Measurements from ENCODE around the gene ACKR1.

Gene ACKR1

GRCh38 chr1:159187647-159188374 lies 16.9 kb upstream of the ACKR1 start:
- DNase-seq: no peak

GRCh38 chr1:159188375-159188788 lies 16.3 kb upstream of the ACKR1 start:
- DNase-seq: peak; percentile 73

DNA sequence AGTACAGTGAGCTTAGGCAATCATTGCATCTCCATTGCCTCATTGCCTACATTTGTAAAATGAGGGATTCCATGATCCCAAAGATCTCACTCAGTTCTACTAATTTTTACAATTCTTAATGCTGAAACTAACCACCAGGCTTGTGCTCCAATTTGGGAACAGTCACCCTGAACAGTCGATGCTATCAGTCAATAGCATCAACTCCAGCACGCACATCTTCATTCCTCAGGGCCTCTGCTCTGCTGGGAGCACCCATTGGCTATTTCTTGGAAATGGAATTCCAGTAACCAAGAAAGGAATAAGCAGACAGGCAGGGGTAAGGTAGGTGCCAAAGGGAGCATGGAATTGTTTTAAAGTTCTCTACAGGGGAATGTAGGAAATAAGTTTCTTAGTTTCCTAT lies 14.2 kb upstream of the ACKR1 start:
- no peak for DNase-seq

DNA sequence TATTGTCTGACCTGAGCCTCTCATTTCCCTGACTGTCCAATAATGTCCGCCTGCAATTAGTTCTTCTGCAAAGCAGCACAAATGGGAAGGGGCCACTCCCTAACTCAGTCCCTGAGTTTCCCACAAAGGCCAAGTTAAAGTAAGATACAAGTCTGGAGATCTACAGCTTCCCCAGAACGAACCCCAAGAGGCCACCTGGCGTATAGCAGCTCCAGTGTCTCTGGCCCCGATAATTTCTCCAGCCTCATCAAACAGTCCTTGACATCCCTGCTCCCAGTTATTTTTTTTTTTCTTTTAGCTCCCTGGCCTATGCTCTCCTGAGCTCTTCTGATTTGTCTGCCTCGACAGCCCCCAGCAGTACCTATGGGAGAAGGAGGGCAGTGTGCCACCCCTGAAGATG lies 8.1 kb upstream of the ACKR1 start:
- no peak for DNase-seq

DNA sequence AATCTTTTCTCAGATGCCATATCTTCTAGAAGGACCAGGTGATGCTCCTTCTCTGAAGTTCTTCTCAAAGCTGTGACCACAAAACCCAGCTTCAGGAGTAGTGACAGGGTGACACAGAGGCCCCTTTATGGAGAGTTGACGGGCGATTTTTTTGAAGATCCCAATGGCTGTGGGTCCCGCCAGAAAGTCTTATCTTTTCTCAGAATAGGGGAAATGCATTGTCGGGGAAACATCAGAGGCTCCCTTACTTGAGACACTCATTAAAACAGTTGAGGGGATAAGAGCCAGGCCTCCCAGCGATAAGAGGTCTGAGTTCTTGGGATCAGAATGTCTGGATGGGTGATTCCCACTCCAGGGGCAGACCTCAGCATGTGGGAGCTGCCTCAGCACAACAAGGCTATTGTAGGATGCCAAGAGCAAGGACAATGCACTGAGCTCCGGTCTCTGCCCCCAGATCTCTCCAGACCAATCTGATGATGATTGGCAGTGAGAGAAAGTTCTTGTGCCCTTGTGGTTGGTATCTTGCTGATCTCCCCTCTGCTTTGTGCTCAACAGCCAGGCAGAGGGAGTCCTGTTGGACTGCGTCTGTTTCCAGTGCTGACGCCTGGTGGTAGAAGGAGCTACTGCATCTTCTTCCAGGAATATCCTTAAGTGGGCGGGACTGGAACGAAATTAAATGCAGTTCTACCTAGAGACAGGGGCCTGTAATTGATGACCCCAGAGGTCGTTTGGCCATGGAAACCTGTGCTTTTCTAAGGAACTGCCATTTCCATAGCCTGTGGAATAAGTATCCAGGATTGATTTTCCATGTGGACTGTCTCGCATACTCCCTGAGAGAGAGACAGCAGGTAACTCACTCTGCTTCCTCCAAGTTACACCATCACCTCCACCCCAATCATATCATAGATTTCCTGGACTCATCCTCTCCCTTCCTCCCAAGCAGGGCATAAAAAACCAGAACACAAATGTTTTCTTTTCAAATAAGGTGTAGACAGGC lies 6.8 kb upstream of the ACKR1 start:
- peak; percentile 7 for DNase-seq

GRCh38 chr1:159199901-159200300 lies 4.8 kb upstream of the ACKR1 start:
- no peak for DNase-seq

DNA sequence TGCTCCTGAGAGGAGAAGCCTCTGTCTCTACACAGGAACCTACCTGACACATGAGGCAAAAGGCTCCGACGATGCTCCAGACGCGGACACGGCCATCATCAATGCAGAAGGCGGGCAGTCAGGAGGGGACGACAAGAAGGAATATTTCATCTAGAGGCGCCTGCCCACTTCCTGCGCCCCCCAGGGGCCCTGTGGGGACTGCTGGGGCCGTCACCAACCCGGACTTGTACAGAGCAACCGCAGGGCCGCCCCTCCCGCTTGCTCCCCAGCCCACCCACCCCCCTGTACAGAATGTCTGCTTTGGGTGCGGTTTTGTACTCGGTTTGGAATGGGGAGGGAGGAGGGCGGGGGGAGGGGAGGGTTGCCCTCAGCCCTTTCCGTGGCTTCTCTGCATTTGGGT lies 3.9 kb upstream of the ACKR1 start:
- no peak for DNase-seq

- DNase-seq: no peak
Measured at GRCh38 chr1:159201642-159202041, 3.0 kb upstream of the ACKR1 start.

- no peak for DNase-seq
Measured at GRCh38 chr1:159203610-159204009, 1.1 kb upstream of the ACKR1 start.

GRCh38 chr1:159205225-159205624 lies 550 bp downstream of the ACKR1 start:
- DNase-seq: no peak

- DNase-seq: no peak
Measured at GRCh38 chr1:159206110-159206509, 1.4 kb downstream of the ACKR1 start.

DNA sequence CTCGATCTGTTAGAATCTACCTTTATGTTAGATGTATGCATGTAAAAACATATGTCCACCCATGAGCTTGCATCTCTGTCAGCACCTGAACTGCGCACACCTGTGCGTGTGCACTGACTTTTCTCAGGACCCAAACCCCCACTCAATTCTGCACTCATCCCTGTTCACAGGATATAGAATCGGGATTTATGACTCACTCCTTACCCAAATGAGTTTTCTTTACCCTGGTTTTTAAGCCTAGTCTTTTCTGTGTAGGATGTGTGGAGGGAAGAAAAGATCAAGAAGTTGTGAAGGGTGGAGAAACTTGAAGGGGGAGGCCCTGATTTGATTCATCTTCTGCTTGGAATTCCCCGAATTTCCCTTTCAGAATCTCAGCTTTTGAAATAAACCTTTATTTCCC lies 2.4 kb downstream of the ACKR1 start:
- no peak for DNase-seq

DNA sequence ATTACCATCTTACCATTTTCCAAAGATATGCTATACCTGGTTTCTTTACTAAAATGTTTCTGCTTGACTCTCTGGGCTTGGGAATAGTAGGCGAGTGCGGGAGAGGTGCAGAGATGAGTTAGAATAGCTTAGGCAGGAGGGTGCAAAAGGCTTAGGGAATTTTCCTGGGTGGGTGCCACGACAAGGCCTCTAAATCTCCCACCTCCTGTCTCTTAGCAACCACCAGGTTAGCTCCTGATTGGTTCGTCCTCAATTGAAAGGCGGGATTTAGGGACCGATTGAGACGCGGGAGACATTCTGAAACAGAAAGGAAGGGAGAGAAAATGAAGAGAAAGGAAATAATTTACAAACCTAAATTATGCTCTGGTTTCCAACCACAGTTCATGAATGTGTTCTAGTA lies 3.1 kb downstream of the ACKR1 start:
- no peak for DNase-seq

DNA sequence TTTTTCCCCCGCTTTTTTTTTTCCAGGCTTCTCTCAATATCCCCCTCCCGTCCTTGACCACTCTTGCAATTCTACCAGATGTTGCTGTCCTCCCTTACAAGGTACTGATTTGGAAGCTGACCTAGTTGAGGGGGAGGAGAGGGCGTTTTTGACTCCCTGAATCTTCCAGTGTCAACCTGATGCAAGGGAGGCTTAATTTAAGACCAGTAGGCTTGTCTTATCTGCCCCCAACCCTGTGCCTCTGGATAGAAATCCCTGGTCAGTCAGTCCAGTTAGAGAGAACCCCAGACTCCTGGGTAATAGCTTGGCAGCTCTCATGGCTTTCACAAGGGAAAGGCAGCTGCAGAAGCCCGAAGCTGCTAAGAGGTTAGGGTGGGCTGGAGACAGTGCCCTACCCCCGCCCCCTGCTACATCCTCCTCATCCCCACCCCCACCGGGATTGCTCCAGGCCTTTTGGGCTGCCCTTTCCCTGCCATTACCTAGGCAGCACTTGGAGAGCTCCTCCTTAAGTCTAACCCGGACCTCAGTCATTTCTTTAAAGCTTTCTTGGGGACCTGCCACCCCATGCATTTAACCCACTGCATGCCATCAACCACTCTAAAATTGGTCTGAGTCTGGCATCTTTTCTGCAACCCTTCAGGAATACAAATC lies 3.6 kb downstream of the ACKR1 start:
- no peak for DNase-seq

GRCh38 chr1:159209061-159209460 lies 4.4 kb downstream of the ACKR1 start:
- DNase-seq: no peak

- no peak for DNase-seq
Measured at GRCh38 chr1:159211331-159212136, 6.9 kb downstream of the ACKR1 start.

- DNase-seq: no peak
Measured at GRCh38 chr1:159212596-159212995, 7.9 kb downstream of the ACKR1 start.

DNA sequence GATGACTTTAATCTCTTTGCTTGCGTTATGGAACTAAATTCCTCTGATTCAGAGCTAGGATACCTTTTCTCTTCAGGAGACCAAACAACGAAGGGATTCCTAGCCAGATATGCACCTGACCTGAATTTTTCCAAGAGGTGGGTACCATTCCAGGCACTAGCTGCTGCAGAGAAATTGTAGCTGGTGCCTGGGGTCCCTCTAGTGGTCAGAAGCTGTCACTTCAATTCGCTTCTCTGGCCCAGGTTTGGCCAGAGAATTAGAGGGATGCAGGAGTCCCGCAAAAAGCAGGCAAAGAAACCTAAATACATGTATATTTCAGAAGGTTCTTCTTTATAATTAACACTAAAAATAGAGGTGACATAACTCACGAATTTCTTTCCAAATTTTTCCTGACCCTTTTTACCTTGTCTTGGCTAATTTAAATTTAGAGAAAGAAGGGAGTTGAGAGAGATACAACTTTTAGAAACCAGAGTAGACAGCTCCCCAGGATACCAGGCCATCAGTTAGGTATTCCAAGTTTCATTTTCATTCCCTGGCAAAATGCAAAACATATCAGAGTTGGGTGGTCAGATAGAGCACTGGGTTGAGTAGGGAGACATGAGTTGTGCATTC lies 9.6 kb downstream of the ACKR1 start:
- no peak for DNase-seq

GRCh38 chr1:159218649-159219636 lies 14.3 kb downstream of the ACKR1 start:
- DNase-seq: no peak

- DNase-seq: no peak
Measured at GRCh38 chr1:159222075-159222865, 17.6 kb downstream of the ACKR1 start.

Data from DMS79 (cell line).